Activated CD8-positive, alpha-beta memory T cell treated with anti-CD3 and anti-CD28 coated beads, Interleukin-2, amount 50 U/mL, for 1 hour (primary cell): Measurements from ENCODE around the gene ZBTB7C.
"Not testable (repeated sequence)": the region's sequence is repeated elsewhere in the genome, so short reads cannot be mapped to it uniquely, and the experiment has no call there.

Source experiments
- DNase-seq: peaks from one replicate; pipeline ENCODE4 v3.0.0-alpha.2; 2020; ENCODE audit errors: extremely low read depth

The ZBTB7C gene

GRCh38 chr18:48297139-48297538, 112.0 kb downstream of the ZBTB7C start:
- DNase-seq = no peak

GRCh38 chr18:48296581-48296980, 112.6 kb downstream of the ZBTB7C start:
- DNase-seq = no peak

- DNase-seq = no peak
Observed at GRCh38 chr18:48295586-48296311, 113.4 kb downstream of the ZBTB7C start.

- DNase-seq = no peak
Observed at GRCh38 chr18:48294899-48295585, 114.1 kb downstream of the ZBTB7C start.

GRCh38 chr18:48293954-48294898, 115.0 kb downstream of the ZBTB7C start:
- no peak for DNase-seq

GRCh38 chr18:48292782-48293424, 116.3 kb downstream of the ZBTB7C start:
- no peak for DNase-seq

- DNase-seq = no peak
Observed at GRCh38 chr18:48292229-48292628, 117.0 kb downstream of the ZBTB7C start.

GRCh38 chr18:48290162-48290926, 118.8 kb downstream of the ZBTB7C start:
- no peak for DNase-seq

GRCh38 chr18:48284743-48285142, 124.4 kb downstream of the ZBTB7C start:
- no peak for DNase-seq

GRCh38 chr18:48284011-48284410, 125.2 kb downstream of the ZBTB7C start:
- DNase-seq = not testable (repeated sequence)

- not testable (repeated sequence) for DNase-seq
Observed at GRCh38 chr18:48281460-48281859, 127.7 kb downstream of the ZBTB7C start.

- DNase-seq = no peak
Observed at GRCh38 chr18:48279312-48279711, 129.9 kb downstream of the ZBTB7C start.

- no peak for DNase-seq
Observed at GRCh38 chr18:48278081-48278480, 131.1 kb downstream of the ZBTB7C start.

GRCh38 chr18:48274301-48274700, 134.9 kb downstream of the ZBTB7C start:
- no peak for DNase-seq

- no peak for DNase-seq
Observed at GRCh38 chr18:48270929-48271328, 138.3 kb downstream of the ZBTB7C start.

- no peak for DNase-seq
Observed at GRCh38 chr18:48265328-48265727, 143.9 kb downstream of the ZBTB7C start.

- no peak for DNase-seq
Observed at GRCh38 chr18:48263914-48264902, 145.0 kb downstream of the ZBTB7C start.

- no peak for DNase-seq
Observed at GRCh38 chr18:48263192-48263853, 145.9 kb downstream of the ZBTB7C start.

- DNase-seq = no peak
Observed at GRCh38 chr18:48260237-48260636, 148.9 kb downstream of the ZBTB7C start.
